Keratinocyte (primary cell): ENCODE data around the gene HYAL1.

Experiments
- CTCF ChIP-seq, 3 experiments: IDR thresholded peaks in 1 of 3; conservative IDR thresholded peaks in 1 of 3; optimal IDR thresholded peaks in 1 of 3; 2 replicates in 2 of 3; 3 replicates in 1 of 3; pipeline versions ENCODE3 to v1.5.1; 2011; ENCODE audit warnings: low read length in 3 of 3, mild to moderate bottlenecking in 3 of 3, moderate library complexity in 2 of 3, control low read depth in 1 of 3, inconsistent platforms in 1 of 3; ENCODE audit not compliant: insufficient read depth in 2 of 3; ENCODE audit errors: extremely low read depth in 1 of 3
- EZH2 ChIP-seq: IDR thresholded peaks from one replicate; pipeline ENCODE4 v1.6.1; 2012; ENCODE audit warnings: inconsistent platforms, mild to moderate bottlenecking, low read length, moderate library complexity

- TF ChIP-seq CTCF (optimal IDR thresholded peaks at IDR 0.05 in 1 of 3, IDR thresholded peaks at IDR 0.05 in 1 of 3, conservative IDR thresholded peaks at IDR 0.05 in 1 of 3; ENCODE audit: extremely low read depth in 1 of 3, insufficient read depth in 2 of 3, low read length in 3 of 3) (no peak), EZH2 (no peak)
Measured at GRCh38 chr3:50271314-50271936, 31.9 kb downstream of the HYAL1 start.
